Measurements from ENCODE around the gene TKT. TPM values are rescaled to one million over a fixed set of nuclear protein-coding genes. Genes with fewer than 3 reads are reported as not detected.

The TKT gene
- total RNA-seq, 1 donor from 2014 or later: 57.2 TPM

- no peak for DNase-seq
These were observed 30.6 kb downstream of the TKT start for GRCh38 chr3:53225181-53225580.

GRCh38 chr3:53224536-53224935, 31.3 kb downstream of the TKT start:
- DNase-seq: no peak

- DNase-seq: no peak
These were observed 31.8 kb downstream of the TKT start for GRCh38 chr3:53224026-53224425.

GRCh38 chr3:53223541-53223966, 32.3 kb downstream of the TKT start:
- no peak for DNase-seq

- DNase-seq: no peak
These were observed 32.8 kb downstream of the TKT start for GRCh38 chr3:53223025-53223424.

- no peak for DNase-seq
These were observed 33.5 kb downstream of the TKT start for GRCh38 chr3:53222183-53222901.

GRCh38 chr3:53221827-53222182, 34.0 kb downstream of the TKT start:
- DNase-seq: no peak

GRCh38 chr3:53221345-53221744, 34.5 kb downstream of the TKT start:
- no peak for DNase-seq

- peak; percentile 84 for DNase-seq
These were observed 35.8 kb downstream of the TKT start for GRCh38 chr3:53219895-53220483.

- no peak for DNase-seq
These were observed 37.7 kb downstream of the TKT start for GRCh38 chr3:53218131-53218530.

- no peak for DNase-seq
These were observed 38.6 kb downstream of the TKT start for GRCh38 chr3:53217175-53217574.

GRCh38 chr3:53216723-53217122, 39.1 kb downstream of the TKT start:
- DNase-seq: no peak

GRCh38 chr3:53215816-53216215, 40.0 kb downstream of the TKT start:
- DNase-seq: no peak

GRCh38 chr3:53213276-53213675, 42.5 kb downstream of the TKT start:
- no peak for DNase-seq

GRCh38 chr3:53211706-53212702, 43.8 kb downstream of the TKT start:
- DNase-seq: no peak

- no peak for DNase-seq
These were observed 53.3 kb downstream of the TKT start for GRCh38 chr3:53202331-53203015.

- DNase-seq: no peak
These were observed 55.0 kb downstream of the TKT start for GRCh38 chr3:53200501-53201498.

- no peak for DNase-seq
These were observed 56.0 kb downstream of the TKT start for GRCh38 chr3:53199834-53200233.

- DNase-seq: no peak
These were observed 56.8 kb downstream of the TKT start for GRCh38 chr3:53198996-53199395.

- DNase-seq: no peak
These were observed 57.4 kb downstream of the TKT start for GRCh38 chr3:53198256-53198977.

All from tongue (tissue), 2 donors.